ENCODE measurements around the gene MYOF.

Gene MYOF

GRCh38 chr10:93457511-93457910 lies 24.6 kb downstream of the MYOF start:
- peaks cover 0 to 9% (median 0%) of the 10 kb centered on the region in 11 experiments; a peak in 2 of 22 replicates for H3K36me3 ChIP-seq
- no peaks in the 10 kb centered on the region for H3K27me3 ChIP-seq
- no peaks in the 10 kb centered on the region for H3K9me3 ChIP-seq (replicated peaks in 1 of 11)
- no peak for TF ChIP-seq Cebpa-rat (IDR thresholded peaks at IDR 0.05)
- H3K9ac ChIP-seq = no peak overlapping the region
- no peak overlapping the region for H3K4me3 ChIP-seq
- peaks cover 15 to 31% (median 19%) of the 10 kb centered on the region in 10 experiments; a peak in 19 of 20 replicates for H3K4me1 ChIP-seq
- no peaks in the 10 kb centered on the region for H4K20me1 ChIP-seq
- no peak overlapping the region for H3K4me2 ChIP-seq
- no peak overlapping the region for H3K27ac ChIP-seq

- no peak overlapping the region for H3K4me2 ChIP-seq
- H3K9ac ChIP-seq = no peak overlapping the region
- peaks cover 7 to 21% (median 9%) of the 10 kb centered on the region in 10 experiments; a peak in 19 of 20 replicates for H3K4me1 ChIP-seq
- no peak overlapping the region for H3K27ac ChIP-seq
- H3K36me3 ChIP-seq = peaks cover 0 to 13% (median 0%) of the 10 kb centered on the region in 11 experiments; a peak in 2 of 22 replicates
- no peaks in the 10 kb centered on the region for H3K9me3 ChIP-seq (replicated peaks in 1 of 11)
- TF ChIP-seq Cebpa-rat (IDR thresholded peaks at IDR 0.05) = no peak
- H4K20me1 ChIP-seq = no peaks in the 10 kb centered on the region
- H3K4me3 ChIP-seq = no peak overlapping the region
- H3K27me3 ChIP-seq = no peaks in the 10 kb centered on the region
Measured at GRCh38 chr10:93456480-93456879, 25.7 kb downstream of the MYOF start.

- Histone ChIP-seq H3K36me3 (peaks cover 0 to 30% (median 0%) of the 10 kb centered on the region in 11 experiments; a peak in 4 of 22 replicates), H3K4me3 (no peak overlapping the region), H3K4me1 (peaks cover 0 to 16% (median 0%) of the 10 kb centered on the region in 10 experiments; a peak in 7 of 20 replicates), H3K4me2 (no peak overlapping the region), H3K9me3 (replicated peaks in 1 of 11) (no peaks in the 10 kb centered on the region), H3K9ac (no peak overlapping the region), H4K20me1 (no peaks in the 10 kb centered on the region), H3K27ac (no peak overlapping the region), H3K27me3 (no peaks in the 10 kb centered on the region)
- TF ChIP-seq Cebpa-rat (IDR thresholded peaks at IDR 0.05) = no peak
Measured at GRCh38 chr10:93454736-93455135, 27.4 kb downstream of the MYOF start.

- Histone ChIP-seq H3K9me3 (replicated peaks in 1 of 11) (no peaks in the 10 kb centered on the region), H3K27ac (no peak overlapping the region), H3K36me3 (peaks cover 0 to 36% (median 0%) of the 10 kb centered on the region in 11 experiments; a peak in 4 of 22 replicates), H3K9ac (no peak overlapping the region), H4K20me1 (no peaks in the 10 kb centered on the region), H3K4me3 (no peak overlapping the region), H3K4me1 (peaks cover 0 to 12% (median 0%) of the 10 kb centered on the region in 10 experiments; a peak in 7 of 20 replicates), H3K4me2 (no peak overlapping the region), H3K27me3 (no peaks in the 10 kb centered on the region)
- no peak for TF ChIP-seq Cebpa-rat (IDR thresholded peaks at IDR 0.05)
Measured at GRCh38 chr10:93454146-93454545, 28.0 kb downstream of the MYOF start.

GRCh38 chr10:93452143-93452542 lies 30.0 kb downstream of the MYOF start:
- Histone ChIP-seq H3K4me2 (no peak overlapping the region), H3K27me3 (no peaks in the 10 kb centered on the region), H3K4me1 (no peaks in the 10 kb centered on the region), H3K27ac (no peak overlapping the region), H3K9me3 (replicated peaks in 1 of 11) (no peaks in the 10 kb centered on the region), H4K20me1 (no peaks in the 10 kb centered on the region), H3K9ac (no peak overlapping the region), H3K36me3 (peaks cover 0 to 36% (median 0%) of the 10 kb centered on the region in 11 experiments; a peak in 4 of 22 replicates), H3K4me3 (no peak overlapping the region)
- no peak for TF ChIP-seq Cebpa-rat (IDR thresholded peaks at IDR 0.05)

- Histone ChIP-seq H3K9me3 (replicated peaks in 1 of 11) (no peaks in the 10 kb centered on the region), H3K27me3 (no peaks in the 10 kb centered on the region), H3K27ac (no peak overlapping the region), H3K9ac (no peak overlapping the region), H3K4me3 (no peak overlapping the region), H4K20me1 (no peaks in the 10 kb centered on the region), H3K4me2 (no peak overlapping the region), H3K4me1 (no peaks in the 10 kb centered on the region), H3K36me3 (peaks cover 0 to 32% (median 0%) of the 10 kb centered on the region in 11 experiments; a peak in 4 of 22 replicates)
- no peak for TF ChIP-seq Cebpa-rat (IDR thresholded peaks at IDR 0.05)
Measured at GRCh38 chr10:93451244-93451947, 30.7 kb downstream of the MYOF start.

- H3K4me1 ChIP-seq = peaks cover 0 to 10% (median 0%) of the 10 kb centered on the region in 10 experiments; a peak in 5 of 20 replicates
- H3K4me2 ChIP-seq = no peak overlapping the region
- H3K27ac ChIP-seq = no peak overlapping the region
- H4K20me1 ChIP-seq = no peaks in the 10 kb centered on the region
- H3K9me3 ChIP-seq (replicated peaks in 1 of 11) = no peaks in the 10 kb centered on the region
- H3K36me3 ChIP-seq = peaks cover 0 to 27% (median 0%) of the 10 kb centered on the region in 11 experiments; a peak in 3 of 22 replicates
- no peak for TF ChIP-seq Cebpa-rat (IDR thresholded peaks at IDR 0.05)
- H3K27me3 ChIP-seq = no peaks in the 10 kb centered on the region
- no peak overlapping the region for H3K4me3 ChIP-seq
- H3K9ac ChIP-seq = no peak overlapping the region
Measured at GRCh38 chr10:93447970-93448369, 34.2 kb downstream of the MYOF start.

GRCh38 chr10:93447019-93447418 lies 35.1 kb downstream of the MYOF start:
- H3K9me3 ChIP-seq (replicated peaks in 1 of 11) = no peaks in the 10 kb centered on the region
- H3K27me3 ChIP-seq = no peaks in the 10 kb centered on the region
- no peak overlapping the region for H3K9ac ChIP-seq
- H3K4me3 ChIP-seq = no peak overlapping the region
- H4K20me1 ChIP-seq = no peaks in the 10 kb centered on the region
- no peak overlapping the region for H3K4me2 ChIP-seq
- H3K27ac ChIP-seq = no peak overlapping the region
- peaks cover 0 to 27% (median 0%) of the 10 kb centered on the region in 11 experiments; a peak in 3 of 22 replicates for H3K36me3 ChIP-seq
- no peak for TF ChIP-seq Cebpa-rat (IDR thresholded peaks at IDR 0.05)
- peaks cover 0 to 20% (median 0%) of the 10 kb centered on the region in 10 experiments; a peak in 6 of 20 replicates for H3K4me1 ChIP-seq

- no peaks in the 10 kb centered on the region for H3K27me3 ChIP-seq
- no peak overlapping the region for H3K9ac ChIP-seq
- no peak overlapping the region for H3K4me2 ChIP-seq
- TF ChIP-seq Cebpa-rat (IDR thresholded peaks at IDR 0.05) = no peak
- no peaks in the 10 kb centered on the region for H4K20me1 ChIP-seq
- H3K36me3 ChIP-seq = peaks cover 0 to 19% (median 0%) of the 10 kb centered on the region in 11 experiments; a peak in 3 of 22 replicates
- H3K4me1 ChIP-seq = peaks cover 0 to 21% (median 0%) of the 10 kb centered on the region in 10 experiments; a peak in 6 of 20 replicates
- H3K4me3 ChIP-seq = no peak overlapping the region
- H3K9me3 ChIP-seq (replicated peaks in 1 of 11) = no peaks in the 10 kb centered on the region
- no peak overlapping the region for H3K27ac ChIP-seq
Measured at GRCh38 chr10:93445978-93446720, 36.0 kb downstream of the MYOF start.

All from BLaER1 treated with 17β-estradiol and CSF1 and Interleukin-3, amounts not matched to agents 10 nM and 100 nM (cell line).